GM21576 (cell line): ENCODE measurements around the gene PLOD2.
"Not testable (repeated sequence)": the region's sequence is repeated elsewhere in the genome, so short reads cannot be mapped to it uniquely, and the experiment has no call there.

Experiments used
- ATAC-seq: cut with Tn5 transposase; IDR thresholded peaks from one replicate; pipeline ENCODE4 v1.9.1; 2021; ENCODE audit warnings: mild to moderate bottlenecking, moderate library complexity; ENCODE audit not compliant: unreplicated experiment

The PLOD2 gene

DNA sequence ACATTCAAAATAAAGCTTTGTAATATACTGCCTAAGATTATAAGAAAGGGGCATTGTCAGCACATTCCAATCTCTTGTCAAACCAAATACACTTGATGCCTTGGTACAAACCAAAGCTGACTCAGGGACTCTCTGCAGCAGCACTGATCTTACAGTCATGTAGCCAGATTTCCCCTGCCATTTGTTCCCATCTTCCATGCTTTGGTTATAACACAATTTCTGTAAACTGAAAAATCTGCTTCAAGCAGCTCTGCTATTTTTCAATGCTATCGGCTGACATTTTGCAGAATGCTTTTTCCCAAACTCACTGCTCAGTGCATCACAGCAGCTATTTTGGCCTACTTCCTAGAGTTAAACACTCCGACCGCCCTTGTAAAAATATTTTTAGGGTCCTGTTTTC is 18.2 kb downstream of the PLOD2 start:
- ATAC-seq: no peak

DNA sequence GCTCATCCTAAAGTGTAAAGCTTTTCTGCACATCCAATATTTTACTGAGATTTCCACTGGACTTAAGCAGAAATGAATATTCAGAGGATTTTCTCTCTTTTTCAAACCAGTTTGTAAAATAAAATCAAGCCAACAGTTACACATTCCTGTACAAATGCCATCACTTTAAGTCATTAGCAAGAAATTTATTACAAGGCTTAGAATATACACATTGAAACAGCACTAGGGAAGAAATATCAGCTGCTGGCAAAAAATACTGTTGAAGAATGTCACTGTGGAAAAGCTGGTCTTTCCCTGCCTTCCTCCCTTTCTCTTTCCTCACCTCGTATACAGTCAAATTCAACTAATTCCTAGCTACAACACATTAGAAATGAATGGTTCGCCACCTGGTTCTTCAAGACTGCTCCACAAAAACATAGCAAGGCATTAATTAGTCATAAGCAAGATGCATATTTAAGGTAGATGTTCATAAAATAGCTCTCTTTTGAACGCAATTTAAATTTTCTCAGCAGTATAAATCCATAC is 21.3 kb downstream of the PLOD2 start:
- no peak for ATAC-seq

DNA sequence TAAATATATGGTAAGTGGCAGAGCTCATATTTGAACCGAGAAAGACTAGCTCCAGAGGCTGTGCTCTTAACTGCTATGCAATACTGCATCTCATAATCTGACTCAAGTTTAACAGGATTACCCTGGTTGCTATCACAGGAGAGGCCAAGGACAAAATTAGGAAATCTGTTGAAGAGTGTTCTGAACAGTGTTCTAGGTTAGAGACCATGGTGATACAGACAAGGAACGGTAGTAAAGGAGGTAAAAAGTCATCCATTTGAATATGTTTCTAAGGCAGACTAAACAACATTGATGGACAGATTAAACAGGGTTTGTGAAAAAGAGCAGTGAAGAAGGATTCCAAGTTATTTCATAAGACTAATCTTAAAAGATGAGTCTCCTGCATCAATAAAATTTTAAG is 22.1 kb downstream of the PLOD2 start:
- ATAC-seq: no peak

DNA sequence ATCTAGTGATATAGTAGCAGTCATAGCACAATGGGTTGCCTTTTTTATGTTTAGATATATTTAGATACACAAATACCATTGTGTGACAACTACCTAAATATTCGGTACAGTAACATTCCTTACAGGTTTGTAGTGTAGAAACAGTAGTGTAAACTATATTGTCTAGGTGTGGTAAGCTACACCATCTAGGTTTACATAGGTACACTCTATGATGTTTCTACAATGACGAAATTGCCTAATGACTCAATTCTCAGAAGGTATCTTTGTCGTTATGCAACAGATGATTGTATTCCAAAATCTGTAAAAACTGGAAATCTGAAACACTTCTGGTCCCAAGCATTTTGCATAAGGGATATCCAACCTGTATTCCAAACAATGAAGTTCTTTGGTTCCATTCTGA is 24.3 kb downstream of the PLOD2 start:
- ATAC-seq: no peak

DNA sequence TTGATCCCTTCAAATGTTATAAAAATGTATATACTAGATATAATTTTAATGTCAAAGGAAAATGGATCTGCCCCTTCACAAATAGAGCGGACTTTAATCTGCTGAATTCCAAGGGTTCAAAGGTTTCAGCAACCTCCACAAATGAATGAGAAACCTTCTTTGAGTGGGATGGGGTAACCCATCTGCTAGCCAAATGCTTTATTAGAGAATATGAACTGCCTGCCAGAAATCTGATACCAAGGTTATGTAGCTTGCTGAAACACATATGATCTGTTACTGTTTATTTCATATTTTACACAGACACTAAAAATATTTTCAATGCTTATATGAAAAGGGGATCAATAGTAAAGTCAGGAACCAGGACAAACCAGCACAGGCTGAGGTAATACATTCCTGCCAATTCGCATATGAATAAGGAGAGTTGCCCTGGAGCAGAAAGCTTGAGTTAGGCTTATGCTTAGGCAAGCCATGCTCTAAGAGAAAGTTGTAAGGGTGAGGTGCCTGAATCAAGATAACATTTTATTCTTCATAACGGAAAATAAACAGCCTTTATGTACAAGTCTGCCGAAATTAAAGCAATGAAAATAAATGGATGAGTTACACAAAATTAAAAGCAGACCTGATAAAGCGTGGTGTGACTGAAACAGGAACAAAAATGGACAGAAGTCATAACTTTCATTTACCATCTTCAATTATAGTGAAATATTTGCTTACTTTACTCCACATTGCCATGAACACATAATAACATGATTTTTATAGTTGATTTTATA is 26.5 kb downstream of the PLOD2 start:
- no peak for ATAC-seq

DNA sequence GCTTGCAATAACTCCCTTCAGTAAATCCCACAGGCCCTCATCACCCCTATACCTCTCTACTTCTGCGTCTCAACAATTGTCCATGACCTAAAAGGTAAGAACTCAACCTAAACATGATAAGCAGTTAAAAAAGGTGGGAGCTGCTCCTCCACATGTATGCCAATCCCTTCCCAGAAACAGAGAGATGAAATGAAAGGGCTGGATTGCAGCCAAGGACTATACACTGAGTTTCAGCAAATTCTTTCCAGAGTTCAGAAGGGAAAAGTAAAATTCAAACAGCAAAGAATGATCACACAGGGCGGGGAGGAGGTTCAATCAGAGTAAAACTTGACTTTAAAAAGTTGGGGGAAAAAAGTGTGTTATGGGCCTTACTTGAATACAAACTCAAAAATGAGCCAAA is 27.5 kb downstream of the PLOD2 start:
- ATAC-seq: no peak

DNA sequence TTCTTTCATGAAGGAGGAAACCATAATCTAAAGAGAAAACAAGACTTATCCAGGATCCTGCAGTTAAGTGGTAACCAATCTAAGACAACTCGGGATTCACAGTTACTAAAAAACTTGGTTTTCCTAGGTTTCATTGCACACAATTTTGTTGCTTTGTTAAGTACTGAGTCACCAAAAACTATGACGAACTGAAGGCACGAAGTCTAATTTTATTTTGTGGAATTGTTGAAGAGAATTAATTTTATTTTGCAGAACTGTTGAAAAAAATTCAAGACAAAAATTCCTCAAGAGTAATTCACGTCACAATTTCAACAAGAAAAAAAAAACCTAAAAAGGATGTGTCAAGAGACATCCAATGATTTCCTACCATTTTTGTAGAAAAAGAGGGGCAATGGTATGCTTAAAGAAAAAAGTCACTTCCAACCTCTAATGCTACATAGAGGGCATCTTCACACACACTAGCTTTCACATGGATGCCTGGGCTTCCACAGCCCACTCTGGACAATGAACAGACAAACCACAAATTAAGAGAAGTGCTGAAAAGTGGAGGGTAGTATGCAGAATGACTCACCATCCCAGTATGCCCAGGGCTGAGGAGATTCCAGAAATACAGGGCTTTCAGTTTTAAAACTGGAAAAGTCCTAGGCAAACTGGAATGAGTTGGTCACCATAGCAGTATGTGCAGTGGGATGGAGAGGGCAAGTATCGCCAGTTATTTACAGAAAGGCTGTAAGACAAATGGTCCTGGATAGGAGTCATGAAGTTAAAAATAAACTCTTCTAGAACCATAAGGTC is 29.2 kb downstream of the PLOD2 start:
- no peak for ATAC-seq

DNA sequence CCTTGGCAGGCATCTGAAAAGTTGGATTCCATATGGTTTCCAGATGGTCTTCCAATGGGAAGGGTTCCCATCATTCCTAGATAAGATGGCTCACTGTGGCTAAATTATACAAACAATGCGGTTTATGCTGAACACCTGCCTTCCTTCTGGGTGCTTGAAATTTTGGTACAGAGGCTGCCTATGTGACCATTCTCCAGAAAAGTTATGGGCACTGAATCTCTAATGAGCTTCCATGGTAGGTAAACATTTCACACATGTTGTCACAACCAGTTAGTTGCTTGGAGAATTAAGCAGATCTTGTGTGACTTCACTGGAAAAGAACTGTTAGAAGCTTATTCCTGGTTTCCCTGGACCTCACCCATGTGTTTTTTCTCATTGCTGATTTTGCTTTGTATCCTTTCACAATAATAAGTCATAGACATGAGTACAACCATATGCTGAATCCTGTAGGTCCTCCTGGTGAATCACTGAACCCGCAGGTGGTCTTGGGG is 30.1 kb downstream of the PLOD2 start:
- no peak for ATAC-seq

DNA sequence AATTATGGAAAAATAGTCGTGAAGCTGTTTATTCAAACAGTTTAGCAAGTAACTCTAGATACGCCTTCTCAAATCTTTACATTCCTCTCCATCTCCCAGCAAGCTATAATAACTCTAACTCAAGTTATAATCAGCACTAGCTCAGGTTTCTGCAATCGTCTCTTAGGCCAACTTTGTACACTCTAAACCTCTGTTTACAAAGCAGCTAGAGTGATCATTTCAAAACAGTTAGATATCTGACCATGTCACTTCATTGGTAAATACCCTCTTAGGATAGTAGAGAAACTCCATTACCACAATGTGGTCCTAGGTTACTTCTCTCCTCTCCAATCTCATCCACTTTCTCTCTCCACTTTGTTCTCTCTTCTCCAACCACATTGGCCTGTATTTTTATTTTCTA is 31.2 kb downstream of the PLOD2 start:
- ATAC-seq: no peak

DNA sequence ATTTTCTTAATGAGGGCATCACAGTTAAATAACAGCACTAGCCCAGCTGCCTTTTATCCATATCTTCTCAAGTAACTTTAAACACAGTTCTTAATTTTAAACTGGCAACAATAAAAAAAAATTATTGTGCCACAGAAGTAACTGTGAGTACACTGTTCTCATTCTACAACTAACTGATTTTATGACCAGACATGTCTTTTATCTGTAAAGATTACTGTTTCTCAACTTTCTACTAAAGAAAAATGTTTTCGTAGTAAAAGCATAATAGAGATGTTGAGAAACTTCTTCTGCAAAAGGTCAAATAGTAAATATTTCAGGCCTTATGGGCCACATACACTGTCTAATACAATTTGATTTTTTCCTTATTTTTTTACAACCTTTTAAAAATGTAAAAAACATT is 32.0 kb downstream of the PLOD2 start:
- ATAC-seq: no peak

DNA sequence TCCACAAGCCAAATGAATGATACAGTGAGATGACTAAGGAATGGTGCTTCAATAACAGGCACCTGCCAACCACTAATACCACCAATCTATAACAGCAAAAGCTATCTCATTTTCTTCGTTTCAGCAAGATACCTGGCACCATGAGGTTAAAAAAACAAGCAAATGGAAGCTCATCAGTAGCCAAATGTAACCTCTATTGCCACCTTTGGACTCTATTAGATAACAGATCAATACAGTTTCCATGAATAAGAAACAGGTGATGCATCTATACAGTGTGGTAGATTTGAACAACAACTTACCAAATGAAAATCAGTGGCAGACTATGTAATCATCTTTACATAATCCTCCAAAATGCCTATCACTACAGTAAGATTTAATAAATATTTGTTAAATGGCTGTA is 32.8 kb downstream of the PLOD2 start:
- no peak for ATAC-seq

DNA sequence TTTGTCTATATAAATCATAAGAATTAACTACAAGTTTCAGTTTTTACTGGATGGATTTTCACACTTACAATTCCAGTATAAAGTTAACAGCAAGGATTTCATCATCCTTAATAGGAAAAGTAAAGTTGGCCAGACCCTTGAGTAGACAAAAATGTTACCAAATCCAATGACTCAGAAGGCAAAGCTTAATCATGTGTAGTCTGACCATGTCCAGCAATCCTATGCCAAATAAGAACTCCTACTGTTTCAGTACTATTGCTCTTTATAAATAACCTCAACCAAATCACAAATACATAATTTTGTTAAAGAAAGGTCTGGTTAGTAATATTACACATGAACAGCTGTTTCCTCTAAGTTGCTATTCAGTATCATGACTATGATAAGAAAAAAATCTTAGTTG is 35.0 kb downstream of the PLOD2 start:
- no peak for ATAC-seq

DNA sequence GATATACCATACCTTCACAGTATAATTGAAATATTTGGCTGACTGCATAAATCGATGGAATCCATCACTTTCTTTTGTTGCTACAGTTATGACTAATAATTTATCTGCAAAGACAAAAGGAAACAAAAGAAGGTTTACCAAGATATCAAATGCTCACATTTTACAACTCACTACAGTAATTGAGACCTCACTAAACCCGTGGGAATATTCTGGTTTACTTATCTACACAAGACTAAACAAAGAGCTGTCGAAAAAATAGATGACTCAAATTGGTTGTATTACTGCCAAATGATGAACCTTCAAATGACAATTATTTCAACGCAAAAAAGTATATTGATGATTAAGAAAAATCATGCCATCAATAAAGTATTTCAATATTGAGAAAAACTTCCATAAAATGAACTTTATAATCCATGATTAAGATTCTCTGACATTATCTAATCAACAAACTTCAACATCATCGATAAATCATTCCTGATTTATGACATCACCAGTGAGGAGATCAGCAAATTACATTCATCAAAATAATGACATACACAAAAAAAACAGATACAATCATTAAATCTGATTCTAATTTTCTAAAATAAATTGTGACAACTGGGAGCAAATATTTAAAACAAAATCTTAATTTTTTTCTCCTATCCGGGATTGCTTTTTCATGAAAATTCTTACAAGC is 36.7 kb downstream of the PLOD2 start:
- no peak for ATAC-seq

DNA sequence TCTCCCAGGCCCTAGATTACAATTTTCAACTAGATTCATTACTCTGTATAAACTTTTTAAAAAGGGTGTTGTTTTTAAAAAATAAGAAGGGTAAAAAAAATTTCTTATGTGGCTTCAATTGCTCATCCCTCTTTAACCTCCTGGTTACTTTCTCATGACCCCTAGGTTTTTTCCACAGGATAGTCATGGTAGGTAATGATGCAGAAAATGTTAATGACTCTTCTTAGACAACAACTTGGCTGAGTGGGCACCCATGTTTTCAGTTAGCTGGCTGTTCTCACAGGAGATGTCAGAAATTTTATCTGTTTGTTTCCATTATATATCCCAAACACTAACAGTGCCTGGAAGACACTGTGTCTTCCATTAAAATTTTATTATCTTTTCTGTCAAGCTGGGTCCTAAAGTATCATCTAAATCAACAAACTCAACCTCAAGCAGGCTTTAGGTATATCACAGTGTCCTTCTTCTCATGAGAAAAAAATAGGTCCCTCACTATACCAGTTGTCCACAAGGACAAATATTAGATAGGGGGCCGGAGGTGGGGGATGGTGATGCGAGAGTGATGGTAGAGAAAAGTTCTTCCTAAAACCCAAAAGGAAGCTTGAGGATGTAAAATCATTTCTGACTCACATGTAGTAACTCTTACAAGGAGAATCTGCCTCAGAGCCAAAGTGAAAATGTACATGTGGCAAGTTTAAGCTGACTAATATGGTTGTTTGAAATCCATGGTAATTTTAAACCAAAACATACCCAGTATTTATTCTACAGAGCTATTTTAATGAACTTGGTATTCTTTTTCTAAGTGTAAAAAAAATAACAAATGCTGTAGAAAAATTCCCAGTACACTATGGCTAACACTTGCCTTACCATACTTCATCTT is 43.3 kb downstream of the PLOD2 start:
- no peak for ATAC-seq

DNA sequence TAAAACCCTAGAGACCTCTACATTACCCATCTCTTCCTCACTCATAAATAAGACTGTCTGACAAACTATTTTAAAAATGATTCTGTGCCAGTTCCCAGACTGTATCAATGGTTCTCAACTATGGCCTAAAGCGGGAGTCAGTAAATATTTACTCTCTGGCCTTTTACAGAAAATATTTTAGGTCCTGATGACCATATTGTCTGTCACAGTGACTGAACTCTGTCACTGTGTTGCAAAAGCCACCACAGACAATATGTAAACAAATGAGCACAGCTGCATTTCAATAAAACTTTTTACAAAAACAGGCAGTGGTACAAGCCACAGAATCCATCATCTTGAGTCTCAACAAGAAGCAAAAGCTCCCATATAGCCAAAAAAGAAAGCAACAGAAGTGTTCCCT is 45.4 kb downstream of the PLOD2 start:
- no peak for ATAC-seq

DNA sequence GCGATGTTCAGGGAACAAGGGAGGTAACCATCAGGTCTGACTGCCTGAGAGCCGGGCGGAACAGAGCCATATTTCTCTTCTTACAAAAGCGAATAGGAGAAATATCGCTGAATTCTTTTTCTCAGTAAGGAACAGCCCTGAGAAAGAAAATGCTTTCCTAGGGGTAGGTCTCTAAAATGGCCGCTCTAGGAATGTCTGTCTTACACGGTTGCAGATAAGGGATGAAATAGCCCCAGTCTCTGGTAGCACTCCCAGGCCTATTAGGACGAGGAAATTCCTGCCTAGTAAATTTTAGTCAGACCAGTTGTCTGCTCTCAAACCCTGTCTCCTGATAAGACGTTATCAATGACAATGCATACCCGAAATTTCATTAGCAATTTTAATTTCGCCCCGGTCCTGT is 47.2 kb downstream of the PLOD2 start:
- not testable (repeated sequence) for ATAC-seq

DNA sequence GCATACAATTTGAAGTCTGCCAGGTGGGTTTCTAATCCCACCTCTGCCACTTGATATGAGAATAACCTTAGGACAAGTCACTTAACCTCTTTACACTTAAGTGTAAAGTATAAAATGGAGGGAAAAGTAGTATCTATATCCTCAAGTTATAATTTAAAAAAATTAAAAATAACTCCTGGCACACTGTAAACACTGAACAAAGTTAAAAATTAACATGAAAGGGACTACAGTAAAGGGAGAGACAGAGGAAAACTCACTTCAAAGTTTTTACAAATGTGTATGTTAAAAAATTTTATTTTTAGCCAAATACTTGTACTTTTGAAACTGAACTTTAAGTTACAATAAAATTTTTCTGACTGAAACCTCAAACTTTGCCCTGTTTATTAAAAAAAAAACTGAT is 49.6 kb downstream of the PLOD2 start:
- no peak for ATAC-seq

DNA sequence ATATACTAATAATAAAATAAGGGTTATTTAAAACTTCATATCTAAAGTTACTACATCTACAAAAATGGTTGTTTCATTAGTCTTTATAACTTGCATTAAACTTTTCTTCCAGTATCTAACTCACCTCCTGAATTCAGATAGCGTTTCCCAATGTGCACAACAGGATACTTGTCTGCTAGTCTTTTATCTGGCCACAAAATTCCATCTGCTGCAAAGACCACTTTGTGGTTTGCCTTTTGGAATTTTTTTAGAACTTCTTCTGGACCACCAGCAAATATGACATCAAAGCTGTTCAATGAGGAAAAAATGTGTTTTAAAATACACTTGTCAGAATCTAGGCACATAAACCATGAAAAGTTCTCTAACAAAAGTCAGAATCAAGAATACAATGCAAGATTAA is 50.8 kb downstream of the PLOD2 start:
- ATAC-seq: no peak

DNA sequence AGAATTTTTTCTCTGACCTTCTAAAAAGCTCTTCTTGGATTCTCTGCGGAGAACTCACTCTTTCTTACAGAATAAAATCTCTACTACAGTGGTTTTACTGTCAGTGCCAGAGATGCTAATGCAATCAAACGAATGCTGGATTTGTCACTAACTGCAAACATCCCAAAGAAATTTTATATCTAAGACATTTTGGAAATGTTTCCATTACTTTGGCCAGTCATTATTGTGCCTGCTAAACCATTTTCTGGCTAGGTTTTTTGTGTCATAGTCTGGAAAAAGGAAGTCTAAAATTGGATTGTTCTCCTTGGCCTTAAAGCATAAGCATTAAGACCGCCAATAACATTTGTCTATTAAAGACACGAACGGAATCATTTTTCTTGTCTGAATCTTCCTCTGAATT is 54.0 kb downstream of the PLOD2 start:
- ATAC-seq: no peak

DNA sequence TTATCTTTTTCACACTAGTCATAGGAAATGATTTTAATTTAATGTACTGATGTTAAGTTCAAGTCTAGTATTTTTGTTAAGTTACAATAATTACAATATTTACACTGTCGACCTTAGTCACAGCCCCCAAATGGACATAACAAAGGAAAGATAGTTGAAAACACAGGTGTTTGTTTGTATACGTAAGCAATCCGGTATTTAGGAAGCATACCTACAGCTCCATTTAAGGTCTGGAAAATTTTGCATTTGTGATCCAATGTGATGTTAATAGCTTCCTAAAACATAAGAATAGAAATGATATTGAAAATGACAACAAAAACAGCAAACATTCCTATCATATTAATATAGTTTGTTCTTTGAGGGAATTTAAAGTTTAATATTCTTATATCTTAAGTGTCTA is 56.9 kb downstream of the PLOD2 start:
- no peak for ATAC-seq

DNA sequence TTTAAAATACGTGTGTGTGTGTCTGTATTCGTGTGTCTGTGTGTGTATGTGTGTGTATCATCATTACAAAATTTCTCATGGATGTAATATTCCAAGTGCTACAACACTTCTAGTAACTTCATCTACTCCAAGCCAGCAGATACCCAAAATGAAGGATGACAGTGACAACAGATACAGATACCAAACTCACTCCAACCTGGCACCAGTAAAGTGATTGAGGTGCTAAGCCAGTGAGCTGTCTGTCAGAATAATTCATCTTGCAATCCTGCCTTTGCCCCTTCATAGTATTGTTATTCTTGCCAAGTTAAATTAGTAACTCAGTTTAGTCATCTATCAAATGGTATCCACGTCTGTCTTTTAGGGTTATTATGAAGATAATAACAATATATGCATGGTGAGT is 58.1 kb downstream of the PLOD2 start:
- no peak for ATAC-seq
